ENCODE results near the gene ANAPC15. TPM values are rescaled to one million over a fixed set of nuclear protein-coding genes. Genes with fewer than 3 reads are reported as not detected.

Gene ANAPC15
- total and polyA plus RNA-seq, 2 donors (not counting 3 experiments of a cell fraction or from before 2014, with no cell fraction given): 67.0 to 70.5 TPM

- dilution Hi-C loops (cut with MboI; ENCODE audit: extremely low pct_ligation_motif_present, low sequenced_read_pairs): loop anchor here (10.0 kb wide), 1 partner anchor 56 kb away; no protein-coding TSS in a partner anchor
- ChIA-PET CTCF (interaction anchor here (0.6 to 2.4 kb wide), 7 partner anchors 10 to 155 kb away, joined by 3 to 29 read pairs (median 4); no protein-coding TSS in a partner anchor), POLR2A (no interaction called here)
- Histone ChIP-seq H3K4me2 (ENCODE audit: insufficient read depth, low read length) (peak overlapping the region; percentile 19), H4K20me1 (replicated peaks; ENCODE audit: control insufficient read depth, extremely low read depth, insufficient read depth, low read length) (no peaks in the 10 kb centered on the region), H3K9ac (replicated peaks; ENCODE audit: extremely low read depth, insufficient read depth, low read length) (peak overlapping the region; percentile 73), H3K4me1 (ENCODE audit: control insufficient read depth, extremely low read depth, insufficient read depth, low read length) (peaks cover 28% of the 10 kb centered on the region), H3K9me1 (replicated peaks; ENCODE audit: control insufficient read depth, extremely low read depth, insufficient read depth, low read length) (no peaks in the 10 kb centered on the region), H3K27ac (ENCODE audit: insufficient read depth, low read depth, low read length) (peak overlapping the region; percentile 94), H2AFZ (ENCODE audit: low read depth, low read length) (peak overlapping the region; percentile 18), H3K36me3 (ENCODE audit: control insufficient read depth in 2 of 2, extremely low read depth in 1 of 2, insufficient read depth in 2 of 2, low read length in 2 of 2) (no peaks in the 10 kb centered on the region), H3K27me3 (ENCODE audit: control insufficient read depth in 2 of 2, insufficient read depth in 2 of 2, low read length in 2 of 2) (no peaks in the 10 kb centered on the region), H3K4me3 (replicated peaks in 1 of 3; ENCODE audit: insufficient read depth in 1 of 3, low read depth in 1 of 3, low read length in 3 of 3) (peak overlapping the region in 2 of 3 experiments; percentile 39 to 41), H3K79me2 (ENCODE audit: control insufficient read depth, insufficient read depth, low read length) (peaks cover 37% of the 10 kb centered on the region), H3K9me3 (replicated peaks; ENCODE audit: control insufficient read depth, insufficient read depth, low read length) (no peaks in the 10 kb centered on the region)
- FAIRE-seq (no peak), DNase-seq (ENCODE audit: low read depth, low spot score) (no peak)
- intact Hi-C loops (cut with micrococcal nuclease): loop anchor here (2.0 kb wide), 1 partner anchor 64 kb away; no protein-coding TSS in a partner anchor
- TF ChIP-seq POLR2AphosphoS5 (IDR thresholded peaks at IDR 0.05; ENCODE audit: insufficient read depth, low read depth, low read length) (no peak), MYC (IDR thresholded peaks at IDR 0.05; ENCODE audit: low read depth, low read length) (no peak), CTCF (IDR thresholded peaks at IDR 0.05; ENCODE audit: extremely low read depth in 1 of 2, insufficient read depth in 1 of 2, low read depth in 1 of 2, low read length in 2 of 2) (no peak), MAX (IDR thresholded peaks at IDR 0.05; ENCODE audit: insufficient read depth, insufficient read length) (no peak), POLR2A (IDR thresholded peaks at IDR 0.05; ENCODE audit: low read depth, low read length) (no peak), FOS (IDR thresholded peaks at IDR 0.05; ENCODE audit: borderline replicate concordance, insufficient read depth, low read length) (no peak), JUN (IDR thresholded peaks at IDR 0.05; ENCODE audit: borderline replicate concordance, insufficient read depth, insufficient read length, low read depth) (no peak), GATA2 (IDR thresholded peaks at IDR 0.05; ENCODE audit: insufficient read depth, insufficient read length, low read depth, low read length) (no peak), EZH2 (IDR thresholded peaks at IDR 0.05; ENCODE audit: borderline replicate concordance, low read depth, low read length, severe bottlenecking) (no peak)
- TSS peak; percentile 88 for BruUV-seq (replicated peaks)
Measured at GRCh38 chr11:72081184-72081644, 31.3 kb downstream of the ANAPC15 start.

All from endothelial cell of umbilical vein (primary cell).